ENCODE data around the gene ESRRB.

Gene ESRRB

DNA sequence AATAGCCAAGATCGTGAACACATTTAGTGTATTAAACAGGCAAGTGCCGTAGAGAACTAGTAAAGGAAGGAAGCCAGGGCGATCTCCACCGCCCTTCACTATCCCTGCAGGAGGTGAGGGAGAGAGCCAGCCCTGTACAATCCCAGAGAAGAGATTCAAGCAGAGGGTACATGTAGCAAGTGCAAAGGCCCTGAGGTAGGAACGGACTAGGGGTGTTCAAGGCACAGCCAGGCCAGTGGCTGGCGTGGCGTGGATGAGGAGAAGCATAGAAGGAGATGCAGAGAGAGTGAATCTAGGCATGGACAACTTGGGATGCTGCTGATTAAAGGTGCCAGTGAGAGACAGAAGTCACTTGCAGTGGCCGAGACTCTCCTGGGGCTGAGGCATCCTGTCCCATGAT, 39.1 kb upstream of the ESRRB start:
- H3K27ac ChIP-seq (ENCODE audit: insufficient read depth, low read depth, low read length, poor library complexity, severe bottlenecking): no peak overlapping the region
- WGBS, 2 experiments: 84 to 85% methylated on average over 8 of the region's 8 CpGs
- no peaks in the 10 kb centered on the region for H3K4me1 ChIP-seq (ENCODE audit: control insufficient read depth, insufficient read depth, low read length)
- H3K4me3 ChIP-seq (ENCODE audit: insufficient read depth, low read depth, low read length): no peak overlapping the region
- H3K36me3 ChIP-seq (ENCODE audit: control insufficient read depth, insufficient read depth, low read length): no peaks in the 10 kb centered on the region
- no peaks in the 10 kb centered on the region for H3K9me3 ChIP-seq (ENCODE audit: control insufficient read depth, low read length)
- H3K27me3 ChIP-seq (ENCODE audit: control insufficient read depth, insufficient read depth, low read length, poor library complexity, severe bottlenecking): peaks cover 3% of the 10 kb centered on the region

DNA sequence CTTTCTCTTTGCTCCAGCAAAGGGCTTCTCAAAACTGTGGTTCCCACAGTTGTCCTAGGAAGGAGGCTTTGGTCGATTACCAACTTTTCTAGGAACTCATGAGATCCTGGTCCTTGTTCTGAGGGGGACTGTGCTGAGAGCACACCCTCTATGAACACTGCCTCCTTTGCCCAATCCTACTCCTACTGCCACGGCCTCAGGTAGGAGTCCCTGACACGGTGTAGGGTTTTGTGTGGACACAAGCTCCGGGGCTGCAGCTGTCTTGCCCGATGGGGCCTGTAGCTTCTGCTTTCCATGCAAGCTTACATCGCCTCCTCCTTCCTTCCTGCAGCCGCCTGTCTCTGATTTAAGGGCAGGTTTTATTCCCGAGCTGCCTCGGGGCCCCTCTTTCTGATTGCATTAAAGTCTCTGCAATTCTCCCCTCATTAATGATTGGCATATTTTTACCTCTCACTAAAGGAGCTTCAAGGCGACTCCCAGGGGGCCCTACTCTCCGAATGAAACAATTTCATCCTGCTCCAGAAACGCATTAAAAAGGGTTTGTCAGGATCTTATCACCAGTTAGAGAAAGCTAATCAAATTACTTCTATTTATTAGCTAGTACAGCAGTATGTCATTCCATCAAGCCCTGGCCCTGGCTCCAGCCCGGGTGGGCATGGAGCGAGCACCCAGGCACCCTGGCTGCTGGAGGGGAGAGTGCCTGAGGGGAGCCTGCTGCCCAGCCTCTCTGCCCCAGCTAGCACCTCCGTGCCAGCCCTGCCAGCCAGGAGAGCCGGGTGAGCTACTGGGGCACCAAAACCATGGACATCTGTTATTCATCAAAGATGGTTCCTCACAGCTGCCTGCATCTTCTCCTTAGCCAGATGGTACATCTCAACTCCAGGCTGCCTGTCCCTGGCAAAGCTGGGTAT, 38.0 kb upstream of the ESRRB start:
- Histone ChIP-seq H3K27ac (ENCODE audit: insufficient read depth, low read depth, low read length, poor library complexity, severe bottlenecking) (no peak overlapping the region), H3K27me3 (ENCODE audit: control insufficient read depth, insufficient read depth, low read length, poor library complexity, severe bottlenecking) (peaks cover 3% of the 10 kb centered on the region), H3K9me3 (ENCODE audit: control insufficient read depth, low read length) (no peaks in the 10 kb centered on the region), H3K36me3 (ENCODE audit: control insufficient read depth, insufficient read depth, low read length) (no peaks in the 10 kb centered on the region), H3K4me3 (ENCODE audit: insufficient read depth, low read depth, low read length) (no peak overlapping the region), H3K4me1 (ENCODE audit: control insufficient read depth, insufficient read depth, low read length) (no peaks in the 10 kb centered on the region)
- 87 to 89% methylated on average over 16 of the region's 16 CpGs for WGBS, 2 experiments

DNA sequence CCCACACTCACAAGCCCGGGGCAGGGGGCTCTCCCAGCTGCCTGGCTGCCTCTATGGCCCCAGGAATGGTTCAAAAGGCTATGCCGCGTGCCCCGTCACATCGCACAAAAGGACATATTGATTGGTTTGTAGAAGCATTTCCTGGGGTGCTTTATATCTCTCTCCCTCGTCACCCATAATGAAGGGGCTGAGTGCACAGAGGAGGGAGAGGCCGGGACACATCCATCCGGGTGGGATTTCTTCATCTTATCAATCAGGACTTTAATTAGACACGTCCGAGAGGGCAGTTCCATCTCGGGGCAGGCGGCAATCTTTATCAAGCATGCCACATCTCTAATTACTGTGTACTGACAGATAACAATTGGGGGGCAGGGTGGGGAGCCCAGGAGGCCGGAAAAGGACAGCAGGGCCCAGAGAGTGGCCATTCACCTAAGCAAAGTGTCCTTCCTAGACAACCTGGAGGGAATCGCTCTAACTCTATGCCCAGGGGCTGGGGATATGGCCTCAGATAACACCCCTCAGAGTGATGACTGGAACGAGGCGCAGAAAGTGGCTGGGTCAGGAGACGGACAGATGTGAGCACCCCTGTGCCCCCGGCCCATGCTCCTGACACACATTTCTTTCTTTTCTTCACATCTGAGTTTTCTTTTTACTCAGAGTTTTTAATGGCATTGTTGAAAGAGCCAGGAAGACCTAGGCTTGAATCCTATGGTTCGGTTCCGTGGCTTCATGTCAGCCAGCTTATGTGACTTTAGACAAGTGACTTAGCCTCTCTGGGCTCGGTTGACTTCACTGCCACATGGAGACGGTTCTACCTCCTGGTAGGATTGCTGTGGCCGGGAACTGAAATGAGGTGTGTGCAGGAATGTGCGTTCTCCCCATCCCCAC, 36.0 kb upstream of the ESRRB start:
- peaks cover 3% of the 10 kb centered on the region for H3K27me3 ChIP-seq (ENCODE audit: control insufficient read depth, insufficient read depth, low read length, poor library complexity, severe bottlenecking)
- WGBS, 2 experiments: 88 to 91% methylated on average over 24 of the region's 24 CpGs
- H3K4me1 ChIP-seq (ENCODE audit: control insufficient read depth, insufficient read depth, low read length): no peaks in the 10 kb centered on the region
- H3K27ac ChIP-seq (ENCODE audit: insufficient read depth, low read depth, low read length, poor library complexity, severe bottlenecking): no peak overlapping the region
- H3K4me3 ChIP-seq (ENCODE audit: insufficient read depth, low read depth, low read length): no peak overlapping the region
- H3K36me3 ChIP-seq (ENCODE audit: control insufficient read depth, insufficient read depth, low read length): no peaks in the 10 kb centered on the region
- no peaks in the 10 kb centered on the region for H3K9me3 ChIP-seq (ENCODE audit: control insufficient read depth, low read length)

DNA sequence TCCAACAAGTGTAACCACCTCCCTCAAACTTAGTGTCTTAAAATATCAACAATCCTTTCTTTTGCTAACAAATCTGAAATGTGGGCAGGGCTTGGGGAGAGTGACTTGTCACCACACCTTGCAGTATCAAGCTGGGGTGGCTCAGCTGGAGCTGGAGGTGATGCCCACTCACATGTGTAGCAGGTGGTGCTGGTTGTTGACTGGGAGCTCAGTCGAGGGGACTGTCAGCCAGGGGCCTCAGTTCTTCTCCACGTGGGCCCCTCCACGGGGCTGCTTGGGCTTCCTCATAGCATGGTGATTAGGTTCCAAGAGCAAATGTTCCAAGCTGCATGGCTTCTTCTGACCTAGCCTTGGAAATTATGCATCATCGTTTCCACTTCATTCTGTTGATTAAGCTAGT, 32.6 kb upstream of the ESRRB start:
- no peaks in the 10 kb centered on the region for H3K27me3 ChIP-seq (ENCODE audit: control insufficient read depth, insufficient read depth, low read length, poor library complexity, severe bottlenecking)
- no peaks in the 10 kb centered on the region for H3K4me1 ChIP-seq (ENCODE audit: control insufficient read depth, insufficient read depth, low read length)
- WGBS, 2 experiments: 89 to 91% methylated on average over 4 of the region's 4 CpGs
- H3K27ac ChIP-seq (ENCODE audit: insufficient read depth, low read depth, low read length, poor library complexity, severe bottlenecking): no peak overlapping the region
- no peaks in the 10 kb centered on the region for H3K9me3 ChIP-seq (ENCODE audit: control insufficient read depth, low read length)
- H3K4me3 ChIP-seq (ENCODE audit: insufficient read depth, low read depth, low read length): no peak overlapping the region
- H3K36me3 ChIP-seq (ENCODE audit: control insufficient read depth, insufficient read depth, low read length): no peaks in the 10 kb centered on the region

DNA sequence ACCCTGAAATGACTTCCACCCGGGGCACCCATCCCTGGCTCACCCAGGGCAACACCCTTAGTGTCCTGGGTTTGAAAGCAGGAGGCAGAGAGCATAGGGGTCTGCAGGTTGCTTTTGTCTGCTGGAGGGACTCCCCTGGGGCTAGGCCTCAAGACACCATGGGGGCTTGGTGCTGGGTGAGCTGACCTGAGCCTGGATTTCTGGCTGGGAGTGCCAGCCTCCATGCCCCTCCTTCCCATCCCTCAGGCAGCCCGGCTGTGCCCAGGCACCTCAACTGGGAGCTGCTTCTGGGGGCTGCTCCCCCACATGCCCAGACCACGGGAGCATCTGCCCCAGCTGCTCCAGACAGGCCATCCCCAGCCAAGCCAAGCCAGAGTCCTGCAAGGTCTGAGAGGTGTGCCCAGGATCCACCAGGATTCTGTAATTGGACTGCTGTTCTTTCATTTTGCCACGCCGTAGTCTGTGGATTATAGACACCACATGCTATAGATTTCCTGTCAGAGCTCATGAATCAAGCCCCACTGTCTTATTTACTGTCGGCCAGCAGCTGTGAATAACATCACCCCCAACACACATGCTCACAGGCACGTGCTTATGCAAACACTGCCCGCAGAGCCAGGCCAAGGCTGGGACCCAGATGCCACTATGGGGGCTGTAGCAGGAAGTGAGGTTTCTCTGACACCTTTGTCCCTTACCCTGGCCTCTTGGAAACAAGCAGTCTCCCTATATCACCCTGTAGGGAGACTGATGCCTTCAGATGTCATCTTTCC, 29.4 kb upstream of the ESRRB start:
- H3K9me3 ChIP-seq (ENCODE audit: control insufficient read depth, low read length): no peaks in the 10 kb centered on the region
- H3K4me1 ChIP-seq (ENCODE audit: control insufficient read depth, insufficient read depth, low read length): peaks cover 8% of the 10 kb centered on the region
- H3K27ac ChIP-seq (ENCODE audit: insufficient read depth, low read depth, low read length, poor library complexity, severe bottlenecking): no peak overlapping the region
- no peaks in the 10 kb centered on the region for H3K36me3 ChIP-seq (ENCODE audit: control insufficient read depth, insufficient read depth, low read length)
- H3K27me3 ChIP-seq (ENCODE audit: control insufficient read depth, insufficient read depth, low read length, poor library complexity, severe bottlenecking): no peaks in the 10 kb centered on the region
- WGBS, 2 experiments: 71 to 82% methylated on average over 8 of the region's 8 CpGs
- no peak overlapping the region for H3K4me3 ChIP-seq (ENCODE audit: insufficient read depth, low read depth, low read length)

DNA sequence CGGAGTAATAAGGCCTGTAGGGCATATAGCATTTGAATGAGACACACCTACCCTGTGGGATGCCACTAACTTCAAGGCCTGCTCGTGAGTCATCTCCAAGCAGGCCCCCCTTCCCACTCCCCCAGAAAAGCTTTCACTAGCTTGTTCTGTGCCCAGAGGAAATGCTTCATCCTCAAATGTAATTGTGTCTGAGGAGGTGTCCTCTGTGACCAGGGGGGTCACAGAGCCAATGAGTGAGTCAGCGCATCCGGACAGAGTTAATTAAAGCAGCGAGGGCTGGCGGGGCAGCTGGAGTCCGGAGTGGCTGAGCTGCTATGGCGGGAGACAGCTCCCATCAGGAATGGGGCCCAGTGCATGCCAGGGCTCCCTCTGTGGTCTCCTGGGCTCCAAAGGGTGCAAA, 27.0 kb upstream of the ESRRB start:
- 25 to 30% methylated on average over 8 of the region's 8 CpGs for WGBS, 2 experiments
- peaks cover 8% of the 10 kb centered on the region for H3K4me1 ChIP-seq (ENCODE audit: control insufficient read depth, insufficient read depth, low read length)
- H3K9me3 ChIP-seq (ENCODE audit: control insufficient read depth, low read length): no peaks in the 10 kb centered on the region
- no peak overlapping the region for H3K4me3 ChIP-seq (ENCODE audit: insufficient read depth, low read depth, low read length)
- no peaks in the 10 kb centered on the region for H3K36me3 ChIP-seq (ENCODE audit: control insufficient read depth, insufficient read depth, low read length)
- no peak overlapping the region for H3K27ac ChIP-seq (ENCODE audit: insufficient read depth, low read depth, low read length, poor library complexity, severe bottlenecking)
- peaks cover 16% of the 10 kb centered on the region for H3K27me3 ChIP-seq (ENCODE audit: control insufficient read depth, insufficient read depth, low read length, poor library complexity, severe bottlenecking)

DNA sequence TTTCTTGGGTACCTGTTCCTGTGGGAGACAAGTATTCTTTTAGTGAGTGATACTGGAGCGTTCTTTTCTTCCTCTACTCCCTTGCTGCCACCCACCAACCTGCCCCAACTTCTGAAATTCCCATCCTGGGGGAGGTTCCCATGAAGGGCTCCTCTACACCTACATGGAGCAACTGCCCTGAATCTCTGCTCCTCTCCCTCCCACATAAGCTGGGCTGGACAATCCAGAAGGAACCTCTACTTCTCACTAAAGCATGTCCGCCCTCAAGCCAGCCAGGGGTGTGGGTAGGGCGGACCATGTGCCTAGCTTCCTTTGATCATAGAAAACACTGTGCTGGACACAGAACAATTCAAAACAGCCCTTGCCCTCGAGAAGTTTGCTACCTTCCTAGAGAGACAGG, 25.9 kb upstream of the ESRRB start:
- WGBS, 2 experiments: 91 to 93% methylated on average over 4 of the region's 4 CpGs
- Histone ChIP-seq H3K4me1 (ENCODE audit: control insufficient read depth, insufficient read depth, low read length) (peaks cover 8% of the 10 kb centered on the region), H3K27me3 (ENCODE audit: control insufficient read depth, insufficient read depth, low read length, poor library complexity, severe bottlenecking) (peaks cover 16% of the 10 kb centered on the region), H3K9me3 (ENCODE audit: control insufficient read depth, low read length) (no peaks in the 10 kb centered on the region), H3K4me3 (ENCODE audit: insufficient read depth, low read depth, low read length) (no peak overlapping the region), H3K36me3 (ENCODE audit: control insufficient read depth, insufficient read depth, low read length) (no peaks in the 10 kb centered on the region), H3K27ac (ENCODE audit: insufficient read depth, low read depth, low read length, poor library complexity, severe bottlenecking) (no peak overlapping the region)

DNA sequence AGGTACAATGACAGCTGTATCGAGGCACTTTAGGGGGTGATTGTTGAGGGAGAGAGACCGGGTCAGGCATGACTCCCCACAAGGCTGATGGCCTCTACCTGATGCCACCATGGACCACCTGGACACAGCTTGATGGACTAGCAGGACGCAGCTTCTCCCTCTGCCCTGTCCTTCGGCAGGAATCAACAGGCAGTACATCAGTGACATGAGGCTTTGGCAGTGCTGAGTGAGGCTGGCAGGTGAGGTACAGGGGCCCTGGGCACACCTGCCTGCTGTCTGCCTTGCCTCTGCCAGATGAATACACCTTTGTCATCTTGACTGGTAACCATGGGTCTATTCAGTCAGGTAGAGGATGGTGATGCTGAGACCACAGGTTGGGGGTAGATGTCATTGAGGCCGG, 25.3 kb upstream of the ESRRB start:
- no peak overlapping the region for H3K27ac ChIP-seq (ENCODE audit: insufficient read depth, low read depth, low read length, poor library complexity, severe bottlenecking)
- no peaks in the 10 kb centered on the region for H3K9me3 ChIP-seq (ENCODE audit: control insufficient read depth, low read length)
- peaks cover 16% of the 10 kb centered on the region for H3K27me3 ChIP-seq (ENCODE audit: control insufficient read depth, insufficient read depth, low read length, poor library complexity, severe bottlenecking)
- 92 to 93% methylated on average over 5 of the region's 5 CpGs for WGBS, 2 experiments
- H3K4me3 ChIP-seq (ENCODE audit: insufficient read depth, low read depth, low read length): no peak overlapping the region
- no peaks in the 10 kb centered on the region for H3K36me3 ChIP-seq (ENCODE audit: control insufficient read depth, insufficient read depth, low read length)
- peaks cover 8% of the 10 kb centered on the region for H3K4me1 ChIP-seq (ENCODE audit: control insufficient read depth, insufficient read depth, low read length)

DNA sequence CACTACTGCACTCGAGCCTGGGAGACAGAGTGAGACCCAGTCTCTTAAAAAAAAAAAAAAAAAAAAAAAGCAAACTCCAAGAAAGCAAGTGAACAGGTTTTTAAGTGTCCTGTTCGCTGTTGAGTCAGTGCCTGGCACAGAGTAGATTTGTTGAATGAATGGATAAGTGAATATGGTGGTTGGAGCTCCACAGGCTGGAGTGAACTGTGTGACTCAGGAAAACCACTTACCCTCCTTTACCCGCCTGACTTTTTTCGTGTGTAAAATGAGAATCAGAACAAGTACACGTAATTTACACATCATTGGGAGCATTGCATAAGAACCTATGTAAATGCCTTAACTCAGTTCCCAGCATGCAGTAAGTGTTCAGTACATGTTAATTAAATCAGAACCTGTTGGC, 24.0 kb upstream of the ESRRB start:
- no peaks in the 10 kb centered on the region for H3K9me3 ChIP-seq (ENCODE audit: control insufficient read depth, low read length)
- WGBS, 2 experiments: 75 to 89% methylated on average over 4 to 5 of the region's 5 CpGs

More for the DNA sequence above, 24.0 kb upstream of the ESRRB start:
- H3K4me1 ChIP-seq (ENCODE audit: control insufficient read depth, insufficient read depth, low read length): peaks cover 8% of the 10 kb centered on the region
- H3K4me3 ChIP-seq (ENCODE audit: insufficient read depth, low read depth, low read length): no peak overlapping the region
- H3K27me3 ChIP-seq (ENCODE audit: control insufficient read depth, insufficient read depth, low read length, poor library complexity, severe bottlenecking): peaks cover 16% of the 10 kb centered on the region
- H3K36me3 ChIP-seq (ENCODE audit: control insufficient read depth, insufficient read depth, low read length): no peaks in the 10 kb centered on the region
- H3K27ac ChIP-seq (ENCODE audit: insufficient read depth, low read depth, low read length, poor library complexity, severe bottlenecking): no peak overlapping the region

Data from ectodermal cell (in vitro differentiated cells).